NCI-H2196 (cell line): ENCODE measurements around the gene NKX2-1.
"Not testable (repeated sequence)": the region's sequence is repeated elsewhere in the genome, so short reads cannot be mapped to it uniquely, and the experiment has no call there.

Experiments
- DNase-seq: peaks from one replicate; lab custom pipeline; 2025; ENCODE audit not compliant: unreplicated experiment; lab: John Stamatoyannopoulos, UW

The NKX2-1 gene

DNA sequence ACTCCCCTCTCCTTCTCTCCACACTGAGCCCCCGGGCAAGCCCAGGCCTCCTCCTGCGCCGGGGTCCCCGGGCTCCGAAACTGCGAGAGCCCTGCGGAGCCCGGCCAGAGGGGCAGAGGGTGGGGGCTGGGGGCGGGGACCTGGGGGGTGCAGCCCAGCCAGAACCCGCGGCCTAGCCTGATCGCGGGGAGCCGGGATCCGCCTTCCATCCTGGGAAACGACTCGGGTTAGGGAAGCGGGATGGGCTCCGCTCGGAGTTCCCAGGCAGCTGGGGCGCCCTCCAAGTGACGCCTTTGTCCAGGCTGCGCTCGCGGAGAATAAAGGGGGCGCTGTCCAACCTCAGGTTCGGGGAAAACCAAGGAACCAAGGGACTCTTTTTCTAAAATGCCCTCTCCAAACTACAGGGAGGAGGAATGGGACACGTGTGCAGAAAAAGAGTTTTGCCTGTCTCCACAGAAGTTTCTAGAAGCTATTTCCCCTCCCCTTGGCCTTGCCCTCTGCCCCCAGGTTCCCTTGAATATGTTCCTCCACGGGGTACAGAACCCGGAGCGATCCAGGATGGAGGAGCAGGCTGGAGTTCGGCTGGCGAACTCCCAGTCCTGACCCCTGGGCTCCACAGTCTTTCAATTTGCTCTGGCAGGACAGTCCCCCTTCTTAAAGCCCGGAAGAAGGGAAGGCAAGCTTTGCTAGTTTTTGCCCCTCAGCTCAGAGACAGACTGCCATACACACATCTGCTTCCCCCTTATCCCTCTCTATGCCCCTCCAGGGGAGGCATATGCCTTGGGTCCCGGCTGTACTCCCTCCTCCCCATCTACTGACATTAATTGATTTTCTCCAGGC is 13.9 kb downstream of the NKX2-1 start:
- DNase-seq: no peak

DNA sequence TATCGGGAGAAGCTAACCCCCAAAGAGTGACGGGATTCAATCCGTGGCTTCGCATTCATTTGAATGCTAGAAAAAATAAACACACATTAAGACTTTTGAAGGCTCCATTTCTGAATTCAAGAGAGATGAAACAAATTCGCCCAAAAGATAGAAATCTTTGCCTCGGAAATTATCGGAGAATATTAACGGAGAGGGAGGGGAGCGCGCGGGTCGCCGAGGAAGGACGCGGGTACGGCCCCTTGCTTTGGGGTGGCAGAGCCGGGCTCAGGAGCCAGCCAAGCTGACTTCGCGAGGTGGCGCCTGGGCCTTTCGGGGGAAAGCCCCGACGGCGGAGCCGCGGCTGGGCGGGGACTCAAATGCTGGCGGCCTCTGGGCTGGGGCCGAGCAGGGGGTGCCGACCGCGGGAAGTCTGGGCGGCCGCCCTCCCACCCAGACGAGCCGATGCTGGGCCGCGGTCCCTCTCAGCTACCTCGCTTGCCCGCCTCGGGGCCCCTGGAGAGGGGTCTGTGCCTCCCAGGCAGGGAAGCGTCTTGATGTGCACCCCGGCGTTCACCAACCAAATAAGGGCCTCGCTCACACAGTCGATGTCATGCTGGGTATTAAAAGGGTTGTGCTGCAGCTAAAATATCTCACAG is 14.7 kb downstream of the NKX2-1 start:
- DNase-seq: no peak

DNA sequence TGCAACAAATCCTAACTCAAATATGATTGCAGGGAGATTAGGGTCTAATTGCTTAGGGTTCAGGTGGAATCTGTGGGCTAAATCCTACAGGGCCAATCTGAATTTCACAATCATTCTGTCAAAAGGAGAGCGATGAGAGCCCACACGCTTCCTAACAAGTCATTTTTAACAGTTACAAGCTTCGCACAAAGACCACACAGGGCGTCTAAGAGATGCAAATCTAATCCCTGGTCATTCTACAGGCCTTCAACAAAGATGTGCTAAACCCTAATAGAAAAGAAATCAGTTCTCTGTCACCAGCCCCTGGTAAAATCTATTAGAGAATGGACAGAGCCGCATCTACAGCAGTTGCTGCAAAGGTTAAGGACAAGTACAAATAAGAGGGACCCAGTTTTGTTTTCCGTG is 15.3 kb downstream of the NKX2-1 start:
- DNase-seq: no peak

DNA sequence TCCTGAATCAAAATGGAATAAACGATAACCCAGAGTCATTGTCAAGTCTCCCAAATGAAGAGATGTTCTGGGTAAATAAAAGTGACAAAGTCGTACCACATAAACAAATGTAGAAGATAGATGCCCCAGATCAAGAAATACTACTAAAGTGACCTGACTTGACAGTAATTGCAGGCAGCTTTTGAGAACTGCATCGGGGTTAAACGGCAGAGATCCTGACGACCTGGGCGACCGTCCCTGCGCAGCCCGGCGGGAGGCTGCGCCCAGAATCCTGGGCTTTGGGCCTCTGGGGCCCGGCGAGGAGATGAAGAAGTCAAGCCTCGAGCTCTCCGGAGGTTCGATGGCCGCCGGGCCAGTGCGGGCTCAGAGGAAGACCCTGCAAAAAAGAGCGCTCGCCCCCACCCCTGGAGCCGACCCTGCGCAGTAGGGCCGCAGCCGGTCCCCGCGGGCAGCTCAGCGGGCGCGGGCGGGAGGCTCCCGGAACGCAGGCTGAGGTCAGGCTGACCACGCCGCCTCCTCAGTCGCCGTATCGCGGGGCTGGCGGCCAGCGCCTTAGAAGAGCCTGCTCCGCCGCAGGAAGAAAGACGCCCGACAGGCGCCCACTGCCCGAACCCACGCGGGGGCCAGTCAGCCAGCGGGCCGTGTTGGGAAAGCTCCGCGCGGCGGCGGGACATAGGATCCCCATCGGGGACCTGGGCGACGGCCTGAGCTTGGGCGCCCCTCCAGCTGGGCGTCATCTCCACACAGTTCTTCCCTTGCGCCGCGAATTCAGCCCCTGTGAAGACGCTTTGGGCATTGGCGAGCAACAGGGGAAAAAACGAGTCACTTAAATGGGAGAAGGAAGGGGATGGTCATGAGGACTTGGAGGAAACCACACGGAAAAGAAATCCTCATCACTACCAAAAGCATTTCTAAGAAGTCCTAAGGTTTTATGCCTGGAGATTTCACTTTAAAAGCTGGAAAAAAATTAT is 16.0 kb downstream of the NKX2-1 start:
- no peak for DNase-seq

DNA sequence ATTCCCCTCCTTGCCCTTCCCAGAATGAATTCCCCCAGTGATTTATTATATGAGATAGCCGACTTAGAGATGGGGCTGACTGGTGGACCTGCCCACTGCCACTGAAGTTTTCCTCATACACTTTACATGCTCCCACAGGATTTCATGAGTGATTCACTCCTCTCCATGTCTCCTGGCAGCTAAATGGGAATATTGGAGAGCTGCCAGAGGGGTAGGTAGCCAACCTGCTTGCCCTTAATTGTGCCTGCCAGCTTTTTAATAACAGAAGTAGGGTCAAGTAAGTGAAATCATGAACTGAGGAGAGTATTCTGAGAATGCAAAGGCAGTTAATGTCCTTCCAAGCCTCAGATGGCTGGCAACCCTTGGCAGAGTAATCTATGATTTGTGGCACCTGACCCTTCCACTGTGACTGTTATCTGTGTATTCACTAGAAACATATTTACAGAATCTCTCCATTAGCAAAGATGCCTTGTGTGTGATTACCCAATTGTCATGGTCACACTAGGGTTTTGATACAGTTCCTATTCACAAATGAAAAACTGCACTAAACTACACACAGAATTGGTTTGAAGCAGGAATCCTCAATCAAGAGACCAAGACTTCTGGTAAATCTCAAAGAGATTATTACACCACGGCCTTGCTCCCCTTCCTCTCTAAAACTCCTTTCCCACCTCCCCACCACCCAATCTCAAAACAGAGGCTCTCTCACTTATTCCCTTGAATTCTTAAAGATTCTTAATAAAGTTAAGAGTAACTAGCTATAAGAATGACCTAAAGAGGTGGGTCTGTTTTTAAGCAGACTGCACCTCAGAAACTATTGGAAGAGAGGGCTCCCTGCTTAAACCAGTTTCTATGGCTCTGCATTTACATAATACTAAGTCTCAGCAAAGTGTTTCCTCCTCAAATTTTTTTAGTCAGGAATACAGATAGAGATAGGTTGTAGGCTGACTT is 17.2 kb downstream of the NKX2-1 start:
- DNase-seq: peak; percentile 29

DNA sequence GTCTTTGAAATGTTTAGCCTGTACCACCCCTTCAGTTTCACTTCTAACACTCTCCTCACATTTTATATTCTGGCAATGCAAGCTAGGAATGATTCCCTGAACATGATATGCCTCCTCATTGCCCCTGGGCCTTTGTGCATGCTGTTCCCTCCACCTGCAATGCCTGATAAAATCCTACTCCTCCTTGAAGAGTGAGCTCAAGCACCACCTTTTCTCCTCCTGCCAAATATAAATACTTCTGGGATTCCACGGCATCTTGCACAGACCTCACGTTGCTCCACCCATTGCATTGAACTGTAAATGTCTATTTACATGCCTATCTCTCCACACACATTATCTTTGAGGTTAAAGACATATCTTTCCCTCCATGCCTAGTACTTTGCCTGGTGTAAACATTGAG is 21.1 kb downstream of the NKX2-1 start:
- DNase-seq: no peak

DNA sequence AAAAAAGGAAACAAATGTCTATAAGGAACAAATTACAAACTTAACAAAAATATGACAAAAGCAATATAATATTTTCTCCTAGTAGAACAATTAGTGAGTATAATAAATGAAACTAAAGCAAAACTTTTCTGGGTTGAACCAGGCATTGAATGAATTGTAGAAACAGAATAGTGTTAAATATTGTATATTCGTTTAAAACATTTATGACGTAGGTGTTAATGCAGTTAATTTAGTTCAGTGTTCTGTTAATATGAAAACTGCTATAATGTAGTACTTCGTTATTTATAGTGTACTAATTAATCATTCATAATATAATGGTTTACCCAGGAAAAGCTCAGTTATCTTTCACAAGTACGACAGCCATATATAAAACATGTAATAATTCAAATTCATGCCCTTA is 23.7 kb downstream of the NKX2-1 start:
- DNase-seq: no peak

DNA sequence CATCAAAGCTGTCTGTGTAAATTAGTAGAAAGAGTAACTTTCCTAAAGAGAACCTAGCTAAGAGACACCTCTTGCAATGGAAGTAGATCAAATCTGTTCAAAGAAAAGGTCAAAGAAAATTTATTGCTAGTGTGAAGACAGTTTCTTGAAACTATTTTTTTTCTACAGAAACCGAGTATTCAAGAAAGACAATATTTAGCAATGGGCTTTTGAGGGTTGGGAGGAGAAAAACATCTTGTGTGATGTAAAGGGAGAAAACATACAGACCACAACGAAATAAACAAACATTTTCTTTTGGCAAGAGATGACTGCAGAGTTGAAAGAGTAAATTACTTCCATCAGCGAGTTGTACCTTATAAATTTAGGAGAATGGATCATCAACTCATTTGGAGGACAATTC is 24.4 kb downstream of the NKX2-1 start:
- no peak for DNase-seq

DNA sequence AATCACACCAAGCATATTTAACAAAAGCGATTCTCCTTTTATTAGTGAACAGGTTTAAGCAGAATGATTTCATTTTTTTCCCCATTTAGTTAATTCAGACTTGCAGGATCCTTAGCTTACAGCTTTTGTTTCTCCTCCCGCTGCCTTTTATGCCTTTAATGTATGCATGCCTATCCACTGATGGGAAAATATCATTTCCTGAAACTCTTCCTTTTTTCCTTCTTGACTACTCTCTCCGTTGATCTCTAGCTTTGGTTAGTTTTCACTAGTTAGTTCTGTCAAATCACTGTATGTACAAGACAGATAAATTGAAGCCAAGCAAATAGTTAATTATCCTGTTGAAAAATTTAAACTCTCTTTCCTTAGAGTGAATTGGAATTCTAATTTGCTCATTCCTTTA is 26.3 kb downstream of the NKX2-1 start:
- no peak for DNase-seq

DNA sequence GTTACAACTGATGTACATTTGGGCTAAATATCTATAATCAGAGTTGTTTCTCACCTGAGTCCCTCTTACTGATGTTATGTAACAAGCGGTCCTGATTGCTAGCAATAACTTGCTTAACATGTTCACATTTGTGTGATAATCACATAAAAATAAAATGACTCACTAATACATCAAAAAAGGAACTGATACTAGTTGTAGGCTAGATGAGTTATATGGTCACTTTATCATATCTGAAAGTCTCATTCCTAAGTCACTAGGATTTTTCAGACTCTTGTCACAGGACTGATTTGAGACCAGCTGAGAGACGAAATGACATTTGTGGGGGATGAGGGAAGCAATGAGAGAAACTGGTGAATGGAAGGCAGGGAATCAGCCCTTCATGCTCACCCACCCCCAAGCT is 34.3 kb downstream of the NKX2-1 start:
- no peak for DNase-seq

DNA sequence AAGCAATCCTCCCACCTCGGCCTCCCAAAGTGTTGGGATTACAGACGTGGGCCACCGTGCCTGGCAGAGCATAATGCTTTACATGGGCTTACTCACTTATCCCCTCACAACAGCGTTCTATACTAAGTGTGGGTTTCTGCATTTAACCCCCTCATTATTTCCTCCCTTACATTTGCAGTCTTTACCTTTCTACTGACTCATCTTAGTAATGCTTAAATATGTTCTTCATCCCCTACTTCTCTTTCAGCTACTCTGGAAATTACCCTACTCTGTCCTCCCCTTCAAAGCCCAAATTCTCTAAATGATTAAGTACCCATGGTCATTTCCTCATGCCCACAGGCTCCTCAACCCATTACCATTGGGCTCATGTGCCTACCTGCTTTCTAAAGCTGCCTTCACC is 40.7 kb downstream of the NKX2-1 start:
- DNase-seq: no peak

DNA sequence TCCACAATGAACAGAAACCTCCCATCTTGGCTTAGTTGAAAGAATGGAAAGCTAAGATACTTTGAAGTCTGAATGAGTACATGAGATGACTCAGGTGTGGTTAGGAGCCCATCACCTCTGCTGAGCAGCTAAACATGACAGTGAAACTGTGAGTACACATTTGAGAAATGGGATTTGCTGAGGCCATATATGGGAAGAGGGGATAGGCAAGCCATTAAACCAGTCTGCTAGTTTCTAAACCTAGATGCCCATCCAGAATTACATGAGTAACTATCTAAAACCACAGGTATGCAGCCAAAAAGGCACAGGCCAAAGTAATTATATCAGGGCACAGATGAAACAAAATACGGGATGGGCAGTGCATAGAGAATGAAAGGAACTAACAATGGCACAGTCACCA is 41.2 kb downstream of the NKX2-1 start:
- peak; percentile 18 for DNase-seq

DNA sequence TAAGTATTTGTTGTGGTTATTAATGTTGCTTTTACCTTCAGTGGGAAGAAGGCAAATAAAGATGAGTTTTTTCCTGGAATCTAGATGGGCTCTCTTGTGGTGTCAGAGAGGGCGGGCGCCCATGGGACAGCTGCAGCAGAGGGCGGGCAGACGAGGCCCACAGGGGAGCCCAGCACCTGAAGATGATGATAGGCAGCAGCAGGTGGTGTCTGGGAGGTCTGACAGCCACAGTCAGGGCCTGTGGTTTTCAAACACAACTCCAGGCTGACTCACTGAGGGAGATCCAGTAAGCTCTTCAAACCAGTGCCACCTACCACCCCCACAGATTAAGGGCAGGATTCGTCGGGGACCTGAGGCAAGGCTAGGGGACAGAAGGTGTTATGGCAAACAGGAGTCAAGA is 42.8 kb downstream of the NKX2-1 start:
- no peak for DNase-seq

DNA sequence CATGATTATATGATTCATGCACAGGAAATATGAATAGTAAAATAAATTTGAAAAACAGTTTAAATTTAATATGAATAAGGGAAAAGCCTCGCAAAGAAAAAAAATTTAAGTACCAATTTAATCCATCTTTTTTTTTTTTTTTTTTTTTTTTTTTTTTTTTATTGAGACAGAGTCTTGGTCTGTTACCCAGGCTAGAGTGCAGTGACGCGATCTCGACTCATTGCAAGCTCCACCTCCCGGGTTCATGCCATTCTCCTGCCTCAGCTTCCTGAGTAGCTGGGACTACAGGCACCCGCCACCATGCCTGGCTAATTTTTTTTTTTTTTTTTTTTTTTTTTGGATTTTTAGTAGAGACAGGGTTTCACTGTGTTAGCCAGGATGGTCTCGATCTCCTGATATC is 44.0 kb downstream of the NKX2-1 start:
- DNase-seq: not testable (repeated sequence)

DNA sequence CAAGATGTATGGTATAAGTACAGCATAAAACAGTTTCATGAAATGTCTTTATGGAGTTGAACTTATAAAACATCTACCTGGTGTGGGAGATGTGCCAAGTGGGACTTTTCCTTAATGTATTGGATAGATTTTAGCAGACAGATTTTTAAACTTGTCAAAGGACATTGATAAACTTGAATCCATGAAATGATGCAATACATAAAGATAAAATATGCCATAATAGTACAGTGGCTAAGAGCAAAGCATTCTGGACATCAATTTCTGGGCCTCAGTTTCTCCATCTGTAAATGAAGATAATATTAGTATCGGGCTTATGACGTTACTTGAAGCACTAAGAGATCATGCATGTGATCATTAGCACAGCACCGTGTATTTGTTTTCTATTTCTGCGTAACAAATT is 45.4 kb downstream of the NKX2-1 start:
- no peak for DNase-seq

DNA sequence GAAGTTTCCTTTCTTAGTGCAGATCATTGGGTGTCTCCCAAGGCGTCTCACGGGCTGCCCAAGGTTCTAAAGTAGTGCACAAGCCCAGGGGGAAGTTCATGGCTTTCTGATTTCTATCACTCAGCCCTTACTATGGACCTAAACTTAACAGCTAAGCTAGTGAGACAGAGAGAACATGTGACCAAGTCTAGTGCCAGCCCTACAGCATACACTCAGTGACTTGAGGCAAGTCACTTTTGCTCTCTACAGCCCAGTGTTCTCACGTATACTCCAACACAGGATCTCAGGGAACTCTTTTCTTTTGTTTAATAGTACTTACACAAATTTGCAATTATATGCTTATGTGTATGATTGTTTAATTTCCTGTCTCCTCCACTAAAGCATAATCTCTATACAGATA is 48.6 kb downstream of the NKX2-1 start:
- no peak for DNase-seq

DNA sequence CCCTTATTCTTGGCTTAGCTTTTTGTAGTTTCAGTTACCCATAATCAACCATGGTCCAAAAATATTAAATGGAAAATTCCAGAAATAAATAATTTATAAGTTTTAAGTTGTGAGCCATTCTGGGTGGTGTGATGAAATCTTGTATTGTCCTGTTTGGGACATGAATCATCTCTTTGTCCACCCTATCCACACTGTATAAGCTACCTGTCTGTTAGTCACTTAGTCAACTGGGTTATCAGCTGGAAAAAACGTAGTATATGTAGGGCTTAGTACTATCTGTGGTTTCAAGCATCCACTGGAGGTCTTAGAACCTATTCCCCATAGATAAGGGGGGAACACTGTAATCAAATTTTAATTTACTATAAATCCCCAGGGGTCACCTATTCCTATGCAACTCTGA is 52.7 kb downstream of the NKX2-1 start:
- no peak for DNase-seq
